GM21390 (cell line): ENCODE results near the gene IGF2BP1.
"Not testable (repeated sequence)": the region's sequence is repeated elsewhere in the genome, so short reads cannot be mapped to it uniquely, and the experiment has no call there.

Experiments
- ATAC-seq: cut with Tn5 transposase; IDR thresholded peaks from one replicate; pipeline ENCODE4 v1.9.1; 2021; ENCODE audit not compliant: unreplicated experiment

The IGF2BP1 gene

GRCh38 chr17:49090878-49091594 lies 93.9 kb downstream of the IGF2BP1 start:
- no peak for ATAC-seq

GRCh38 chr17:49093131-49093530 lies 95.9 kb downstream of the IGF2BP1 start:
- ATAC-seq: no peak

- ATAC-seq: no peak
These were observed 103.4 kb downstream of the IGF2BP1 start for GRCh38 chr17:49100601-49101000.

GRCh38 chr17:49101054-49101534 lies 103.9 kb downstream of the IGF2BP1 start:
- ATAC-seq: no peak

- not testable (repeated sequence) for ATAC-seq
These were observed 106.2 kb downstream of the IGF2BP1 start for GRCh38 chr17:49103360-49103759.

- no peak for ATAC-seq
These were observed 107.4 kb downstream of the IGF2BP1 start for GRCh38 chr17:49104511-49105074.
